Body of pancreas (tissue), 4 donors: ENCODE measurements around the gene GABRR1. TPM values are rescaled to one million over a fixed set of nuclear protein-coding genes. Genes with fewer than 3 reads are reported as not detected.

ENCODE experiments used
- ATAC-seq: fragments of 150-250 bp; one replicate; pipeline ENCODE4 v1.9.1; 2016
- DNase-seq, 4 donors: peaks; one replicate each; pipeline ENCODE4 v3.0.0-alpha.2; 2019
- H3K27ac ChIP-seq, 4 donors: fragments of 200-600 bp; sonication (generic); 1 replicate in 3 of 4; 2 replicates in 1 of 4; pipeline versions ENCODE4 v1.5.1 to v1.6.1; 2016 to 2019; ENCODE audit warnings: mild to moderate bottlenecking in 1 of 4, mixed read lengths in 1 of 4, moderate library complexity in 1 of 4
- H3K27me3 ChIP-seq, 2 donors: fragments of 200-600 bp; sonication (generic); one replicate each; pipeline ENCODE4 v1.6.0; 2016; ENCODE audit warnings: mild to moderate bottlenecking in 1 of 2
- H3K36me3 ChIP-seq, 2 donors: fragments of 200-600 bp; sonication (generic); replicated peaks in 1 of 2; 2 replicates each; pipeline ENCODE4 v1.5.1; 2016; ENCODE audit warnings: low read depth in 2 of 2; ENCODE audit not compliant: insufficient read depth in 1 of 2
- H3K4me1 ChIP-seq: fragments of 200-600 bp; sonication (generic); one replicate; pipeline ENCODE4 v1.6.0; 2016
- H3K4me3 ChIP-seq, 2 donors: fragments of 200-600 bp; sonication (generic); 1 replicate in 1 of 2; 2 replicates in 1 of 2; pipeline ENCODE4 v1.5.1; 2016 to 2019
- H3K9me3 ChIP-seq, 3 donors: fragments of 200-600 bp; sonication (generic); 1 replicate in 2 of 3; 2 replicates in 1 of 3; pipeline ENCODE4 v1.5.1; 2016
- POLR2A ChIP-seq, 3 donors: fragments of 450-650 bp; IDR thresholded peaks; one replicate each; pipeline ENCODE4 v1.6.1; 2016; ENCODE audit warnings: antibody characterized with exemption in 3 of 3, mild to moderate bottlenecking in 2 of 3
- WGBS, 2 donors: methylation state at CpG; one replicate each; pipeline ENCODE4 v1.1.5; 2017; 5-methylcytosine and 5-hydroxymethylcytosine counted together
- intact Hi-C: fragments of 100-400 bp; cut with DNase I; formaldehyde crosslinking; loops from one replicate; pipeline ENCODE4 v1.15.1; 2023
- total RNA-seq, 2 donors: library from RNA; depleted of rRNA; stranded (reverse); fragments of >200 nt; gene quantifications; one replicate each; pipeline ENCODE4 v1.1.0, GENCODE V29; 2016
- TF ChIP-seq, protein P1 (sequence below), 7 experiments: fragments of 450-650 bp in 4 of 7; fragments of 200-600 bp in 3 of 7; sonication (generic) in 3 of 7; IDR thresholded peaks; one replicate each; pipeline ENCODE4 v1.5.1; 2016 to 2019; ENCODE audit warnings: antibody characterized with exemption in 7 of 7

The GABRR1 gene
- total RNA-seq, 2 donors from 2014 or later, result not detected

DNA sequence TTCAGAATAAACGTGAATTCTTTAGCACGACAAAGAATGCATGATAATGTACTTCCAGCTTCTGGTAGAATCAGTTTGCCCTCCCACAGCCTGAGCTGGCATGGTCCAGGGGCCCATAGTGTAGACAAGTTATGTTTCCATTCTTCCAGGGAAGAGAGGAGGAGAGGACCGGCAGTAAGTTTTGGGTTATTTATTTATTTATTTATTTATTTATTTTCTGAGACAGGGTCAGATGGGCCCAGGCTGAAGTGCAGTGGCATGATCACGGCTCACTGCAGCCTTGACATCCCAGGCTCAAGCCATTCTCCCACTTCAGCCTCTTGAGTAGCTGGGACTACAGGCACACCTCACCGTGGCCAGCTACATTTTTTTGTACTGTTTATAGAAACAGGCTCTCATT is 4.7 kb downstream of the GABRR1 start:
- 63 to 65% methylated on average over 5 of the region's 5 CpGs for WGBS, 2 donors
- Histone ChIP-seq H3K4me3 (no peak overlapping the region), H3K4me1 (no peaks in the 10 kb centered on the region), H3K27ac (no peak overlapping the region), H3K27me3 (no peaks in the 10 kb centered on the region), H3K36me3 (no peaks in the 10 kb centered on the region), H3K9me3 (no peaks in the 10 kb centered on the region)
- intact Hi-C loops, result no loop called here
- ATAC-seq (no peak), DNase-seq (no peak)
- no peak for TF ChIP-seq POLR2A (IDR thresholded peaks at IDR 0.05)
- TF ChIP-seq, protein P1, sequence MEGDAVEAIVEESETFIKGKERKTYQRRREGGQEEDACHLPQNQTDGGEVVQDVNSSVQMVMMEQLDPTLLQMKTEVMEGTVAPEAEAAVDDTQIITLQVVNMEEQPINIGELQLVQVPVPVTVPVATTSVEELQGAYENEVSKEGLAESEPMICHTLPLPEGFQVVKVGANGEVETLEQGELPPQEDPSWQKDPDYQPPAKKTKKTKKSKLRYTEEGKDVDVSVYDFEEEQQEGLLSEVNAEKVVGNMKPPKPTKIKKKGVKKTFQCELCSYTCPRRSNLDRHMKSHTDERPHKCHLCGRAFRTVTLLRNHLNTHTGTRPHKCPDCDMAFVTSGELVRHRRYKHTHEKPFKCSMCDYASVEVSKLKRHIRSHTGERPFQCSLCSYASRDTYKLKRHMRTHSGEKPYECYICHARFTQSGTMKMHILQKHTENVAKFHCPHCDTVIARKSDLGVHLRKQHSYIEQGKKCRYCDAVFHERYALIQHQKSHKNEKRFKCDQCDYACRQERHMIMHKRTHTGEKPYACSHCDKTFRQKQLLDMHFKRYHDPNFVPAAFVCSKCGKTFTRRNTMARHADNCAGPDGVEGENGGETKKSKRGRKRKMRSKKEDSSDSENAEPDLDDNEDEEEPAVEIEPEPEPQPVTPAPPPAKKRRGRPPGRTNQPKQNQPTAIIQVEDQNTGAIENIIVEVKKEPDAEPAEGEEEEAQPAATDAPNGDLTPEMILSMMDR (IDR thresholded peaks at IDR 0.05), result no peak

DNA sequence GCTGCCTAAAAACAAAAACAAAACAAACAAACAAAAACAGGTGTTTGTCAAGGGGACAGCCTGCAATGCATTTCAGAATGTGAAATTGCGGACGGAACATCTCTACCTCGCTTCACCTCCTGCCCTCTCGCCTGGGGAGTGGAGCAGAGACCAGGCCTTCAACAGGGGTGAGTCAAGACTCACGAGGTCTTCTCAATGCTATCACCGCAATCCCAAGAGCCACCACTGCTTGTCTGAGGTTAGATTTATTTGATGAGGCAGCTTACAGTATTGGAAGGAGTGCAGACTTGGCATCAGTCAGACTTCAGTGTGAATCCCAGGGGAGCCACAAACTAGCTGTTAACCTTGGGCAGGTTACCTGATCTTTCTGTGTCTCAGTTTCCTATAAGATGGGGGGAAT is 7.7 kb downstream of the GABRR1 start:
- no peaks in the 10 kb centered on the region for H3K4me1 ChIP-seq
- H3K36me3 ChIP-seq, result no peaks in the 10 kb centered on the region
- ATAC-seq (no peak), DNase-seq (no peak)
- no peaks in the 10 kb centered on the region for H3K27me3 ChIP-seq
- 87 to 90% methylated on average over 6 of the region's 6 CpGs for WGBS, 2 donors
- TF ChIP-seq, protein P1 (IDR thresholded peaks at IDR 0.05), result no peak
- TF ChIP-seq POLR2A (IDR thresholded peaks at IDR 0.05), result no peak
- H3K27ac ChIP-seq, result no peak overlapping the region
- H3K4me3 ChIP-seq, result no peak overlapping the region
- no peaks in the 10 kb centered on the region for H3K9me3 ChIP-seq
- intact Hi-C loops, result no loop called here

DNA sequence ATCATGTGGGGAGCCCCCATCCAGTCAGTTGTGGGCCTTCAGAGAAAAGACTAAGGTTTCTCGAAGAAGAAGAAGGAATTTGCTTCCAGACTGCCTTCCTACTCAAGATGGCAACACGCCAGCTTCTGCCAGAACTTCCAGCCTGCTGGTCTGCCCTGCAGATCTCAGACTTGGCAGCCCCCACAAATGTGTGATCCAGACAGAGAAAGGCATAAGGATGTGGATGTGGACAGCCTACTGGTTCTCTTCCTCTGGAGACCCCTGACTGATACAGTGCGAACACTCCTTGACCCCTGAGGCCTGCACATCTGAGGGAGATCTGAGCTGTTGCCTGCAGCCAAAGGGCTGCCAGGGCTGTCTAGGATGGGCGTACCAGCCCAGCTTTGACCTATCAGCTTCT is 8.6 kb downstream of the GABRR1 start:
- Histone ChIP-seq H3K4me3 (no peak overlapping the region), H3K4me1 (no peaks in the 10 kb centered on the region), H3K27me3 (no peaks in the 10 kb centered on the region), H3K36me3 (no peaks in the 10 kb centered on the region), H3K27ac (no peak overlapping the region), H3K9me3 (no peaks in the 10 kb centered on the region)
- no peak for ATAC-seq
- TF ChIP-seq, protein P1 (IDR thresholded peaks at IDR 0.05), result no peak
- no peak for TF ChIP-seq POLR2A (IDR thresholded peaks at IDR 0.05)
- intact Hi-C loops, result no loop called here
- no peak for DNase-seq
- 69 to 71% methylated on average over 4 of the region's 4 CpGs for WGBS, 2 donors

DNA sequence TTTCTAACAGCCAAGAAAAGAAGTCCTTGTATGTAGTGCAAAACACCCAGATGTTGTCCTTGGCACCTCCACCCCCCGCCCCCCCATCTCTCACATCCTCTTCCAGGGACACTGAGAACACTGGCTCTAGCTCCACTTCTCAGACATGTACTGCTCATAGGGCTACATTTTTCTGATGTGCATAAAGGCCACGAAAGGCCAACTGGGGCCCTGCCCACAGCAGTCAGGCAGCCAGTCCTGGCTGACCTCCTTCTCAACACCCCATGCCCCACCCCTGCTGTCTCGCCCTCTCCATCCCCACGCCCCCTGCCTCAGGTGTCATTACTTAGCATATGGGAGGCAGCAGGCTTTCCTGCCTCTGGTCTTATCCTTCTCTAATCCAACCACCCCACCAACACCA is 11.3 kb downstream of the GABRR1 start:
- DNase-seq (no peak), ATAC-seq (no peak)
- WGBS, 2 donors, result 61 to 66% methylated on average over 4 of the region's 4 CpGs
- no peak overlapping the region for H3K27ac ChIP-seq
- TF ChIP-seq, protein P1 (IDR thresholded peaks at IDR 0.05), result no peak
- TF ChIP-seq POLR2A (IDR thresholded peaks at IDR 0.05), result no peak
- no peaks in the 10 kb centered on the region for H3K27me3 ChIP-seq
- no peak overlapping the region for H3K4me3 ChIP-seq
- no peaks in the 10 kb centered on the region for H3K9me3 ChIP-seq
- no peaks in the 10 kb centered on the region for H3K4me1 ChIP-seq
- no peaks in the 10 kb centered on the region for H3K36me3 ChIP-seq
- intact Hi-C loops, result no loop called here

DNA sequence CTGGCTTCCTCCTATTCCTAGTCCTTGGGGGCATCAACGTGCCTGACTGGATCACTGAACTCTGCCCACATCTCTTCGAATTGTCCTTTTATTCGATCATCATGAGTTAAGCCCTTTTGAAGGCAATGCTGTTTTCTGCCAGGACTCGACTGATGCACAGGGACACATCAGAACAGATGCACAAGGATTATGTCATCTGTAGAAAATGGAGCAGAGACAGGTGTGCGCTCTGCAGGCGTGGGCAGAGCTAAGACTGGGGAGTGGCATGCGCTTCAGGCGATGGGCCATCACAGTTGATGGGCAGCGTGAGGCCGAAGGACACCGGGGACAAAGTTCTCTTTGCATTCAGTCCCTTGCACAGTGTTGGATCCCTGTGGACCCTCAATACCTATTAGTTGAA is 13.1 kb downstream of the GABRR1 start:
- H3K27ac ChIP-seq, result no peak overlapping the region
- H3K4me1 ChIP-seq, result no peaks in the 10 kb centered on the region
- DNase-seq (no peak), ATAC-seq (no peak)
- WGBS, 2 donors, result 83 to 87% methylated on average over 11 of the region's 11 CpGs
- no peaks in the 10 kb centered on the region for H3K36me3 ChIP-seq
- no peak for TF ChIP-seq POLR2A (IDR thresholded peaks at IDR 0.05)
- TF ChIP-seq, protein P1 (IDR thresholded peaks at IDR 0.05), result no peak
- no peaks in the 10 kb centered on the region for H3K9me3 ChIP-seq
- no peak overlapping the region for H3K4me3 ChIP-seq
- intact Hi-C loops, result no loop called here
- H3K27me3 ChIP-seq, result no peaks in the 10 kb centered on the region
